GM12874 (cell line): ENCODE measurements around the gene TRIM24.

Experiments used
- CTCF ChIP-seq: IDR thresholded peaks from 2 replicates; pipeline ENCODE4 v1.5.1; 2011; ENCODE audit warnings: low read depth, mild to moderate bottlenecking, control low read depth, low read length, moderate library complexity; ENCODE audit not compliant: insufficient read depth

TRIM24 gene

GRCh38 chr7:138470391-138471157 is 10.5 kb downstream of the TRIM24 start:
- no peak for TF ChIP-seq CTCF

- TF ChIP-seq CTCF: no peak
Measured at GRCh38 chr7:138472292-138473079, 12.4 kb downstream of the TRIM24 start.

GRCh38 chr7:138475377-138475776 is 15.3 kb downstream of the TRIM24 start:
- TF ChIP-seq CTCF: no peak

- no peak for TF ChIP-seq CTCF
Measured at GRCh38 chr7:138477081-138477578, 17.1 kb downstream of the TRIM24 start.

GRCh38 chr7:138477581-138477980 is 17.5 kb downstream of the TRIM24 start:
- no peak for TF ChIP-seq CTCF

- no peak for TF ChIP-seq CTCF
Measured at GRCh38 chr7:138478499-138478908, 18.4 kb downstream of the TRIM24 start.

- TF ChIP-seq CTCF: no peak
Measured at GRCh38 chr7:138480527-138480926, 20.5 kb downstream of the TRIM24 start.
